Hematopoietic multipotent progenitor cell treated with erythropoietin and hydrocortisone succinate and interleukin-3 and kit ligand, for 6 days (in vitro differentiated cells): Measurements from ENCODE around the gene CSN3.
"Not testable (repeated sequence)": the region's sequence is repeated elsewhere in the genome, so short reads cannot be mapped to it uniquely, and the experiment has no call there.

Experiments
- DNase-seq: peaks from one replicate; pipeline ENCODE4 v3.0.0-alpha.2; 2015

The CSN3 gene

GRCh38 chr4:70242297-70242696, at the start of gene CSN3:
Gene CSN3 (plus strand): TSS chr4:70242597. CDS start chr4:70244820, 2,223 bp downstream.
- DNase-seq: not testable (repeated sequence)

- no peak for DNase-seq
These were observed 49.5 kb upstream of the CSN3 start for GRCh38 chr4:70192895-70193294.

- no peak for DNase-seq
These were observed 47.0 kb upstream of the CSN3 start, which contains the start of gene ODAM for GRCh38 chr4:70195425-70195824. Gene ODAM (plus strand): TSS chr4:70195725. CDS start chr4:70196544, 819 bp downstream.

- no peak for DNase-seq
These were observed 45.5 kb upstream of the CSN3 start for GRCh38 chr4:70196857-70197256.

GRCh38 chr4:70197842-70198241, 44.6 kb upstream of the CSN3 start:
- DNase-seq: no peak

GRCh38 chr4:70203601-70204000, 38.8 kb upstream of the CSN3 start:
- DNase-seq: no peak

- not testable (repeated sequence) for DNase-seq
These were observed 29.6 kb upstream of the CSN3 start for GRCh38 chr4:70212752-70213151.

- DNase-seq: not testable (repeated sequence)
These were observed 26.3 kb upstream of the CSN3 start for GRCh38 chr4:70216109-70216508.

- not testable (repeated sequence) for DNase-seq
These were observed 25.8 kb upstream of the CSN3 start for GRCh38 chr4:70216550-70216949.

- DNase-seq: not testable (repeated sequence)
These were observed 21.0 kb upstream of the CSN3 start for GRCh38 chr4:70221389-70221788.

GRCh38 chr4:70221818-70222217, 20.6 kb upstream of the CSN3 start:
- DNase-seq: not testable (repeated sequence)

GRCh38 chr4:70225824-70226223, 16.6 kb upstream of the CSN3 start, which contains the start of gene FDCSP:
Gene FDCSP (plus strand): TSS chr4:70226124. CDS start chr4:70231195, 5,071 bp downstream.
- DNase-seq: no peak

- no peak for DNase-seq
These were observed 6.3 kb upstream of the CSN3 start for GRCh38 chr4:70236125-70236524.

GRCh38 chr4:70239131-70239883, 3.1 kb upstream of the CSN3 start:
- no peak for DNase-seq

- no peak for DNase-seq
These were observed 2.4 kb upstream of the CSN3 start for GRCh38 chr4:70239884-70240591.

GRCh38 chr4:70243091-70243490, 694 bp downstream of the CSN3 start:
- DNase-seq: no peak

- DNase-seq: no peak
These were observed 9.0 kb downstream of the CSN3 start for GRCh38 chr4:70251250-70251944.

- DNase-seq: no peak
These were observed 9.5 kb downstream of the CSN3 start for GRCh38 chr4:70251945-70252277.

GRCh38 chr4:70269674-70270073, 27.3 kb downstream of the CSN3 start:
- peak; percentile 17 for DNase-seq

GRCh38 chr4:70277121-70277520, 34.7 kb downstream of the CSN3 start:
- DNase-seq: no peak

GRCh38 chr4:70280567-70280966, 38.2 kb downstream of the CSN3 start:
- no peak for DNase-seq

GRCh38 chr4:70288651-70289050, 46.3 kb downstream of the CSN3 start:
- DNase-seq: no peak

- DNase-seq: no peak
These were observed 48.9 kb downstream of the CSN3 start for GRCh38 chr4:70291341-70291740.

GRCh38 chr4:70297576-70297975, 55.2 kb downstream of the CSN3 start:
- DNase-seq: no peak
